Retina (tissue), 1 donor: ENCODE results near the gene CPNE6.

ENCODE experiments used
- DNase-seq: peaks from one replicate; pipeline ENCODE4 v3.0.0-alpha.2; 2016

The CPNE6 gene

GRCh38 chr14:24108336-24108874, 37.0 kb downstream of the CPNE6 start:
- DNase-seq, result no peak

GRCh38 chr14:24110060-24110459, 38.7 kb downstream of the CPNE6 start:
- DNase-seq, result no peak

- no peak for DNase-seq
These were observed 39.2 kb downstream of the CPNE6 start for GRCh38 chr14:24110523-24110922.

- DNase-seq, result no peak
These were observed 42.0 kb downstream of the CPNE6 start for GRCh38 chr14:24113379-24113800.

- DNase-seq, result peak; percentile 95
These were observed 42.6 kb downstream of the CPNE6 start for GRCh38 chr14:24113801-24114531.

- peak; percentile 100 for DNase-seq
These were observed 43.4 kb downstream of the CPNE6 start, which contains the start of the genes DCAF11 and NRL for GRCh38 chr14:24114532-24115421. Gene DCAF11, plus strand, starts transcription at chr14:24114777. Its CDS starts 818 bp downstream, at chr14:24115595. Gene NRL, minus strand, starts transcription at chr14:24114949. Its CDS starts 32,101 bp downstream, at chr14:24082848.

GRCh38 chr14:24115422-24116127, 44.2 kb downstream of the CPNE6 start:
- no peak for DNase-seq

GRCh38 chr14:24116128-24116814, 44.9 kb downstream of the CPNE6 start:
- no peak for DNase-seq

GRCh38 chr14:24117179-24117578, 45.8 kb downstream of the CPNE6 start:
- no peak for DNase-seq

- no peak for DNase-seq
These were observed 48.3 kb downstream of the CPNE6 start for GRCh38 chr14:24119691-24120090.

- no peak for DNase-seq
These were observed 49.8 kb downstream of the CPNE6 start for GRCh38 chr14:24121210-24121609.

- DNase-seq, result no peak
These were observed 51.1 kb downstream of the CPNE6 start for GRCh38 chr14:24122416-24122815.

GRCh38 chr14:24122898-24123297, 51.5 kb downstream of the CPNE6 start:
- DNase-seq, result no peak

- DNase-seq, result no peak
These were observed 52.4 kb downstream of the CPNE6 start for GRCh38 chr14:24123424-24124417.

GRCh38 chr14:24126939-24127338, 55.6 kb downstream of the CPNE6 start:
- no peak for DNase-seq

GRCh38 chr14:24127673-24128072, 56.3 kb downstream of the CPNE6 start:
- no peak for DNase-seq
